Thyroid gland (tissue), 4 donors: ENCODE data around the gene UTS2R. TPM values are rescaled to one million over a fixed set of nuclear protein-coding genes. Genes with fewer than 3 reads are reported as not detected.
A peak's percentile ranks its signal among the peaks of the same experiment; 100 is the strongest.

ENCODE experiments used
- DNase-seq, 2 donors: peaks; one replicate each; pipeline ENCODE4 v3.0.0-alpha.2; 2019
- H3K27ac ChIP-seq, 3 donors: fragments of 200-600 bp; sonication (generic); 1 replicate in 2 of 3; 2 replicates in 1 of 3; pipeline ENCODE4 v1.5.1; 2016 to 2019; ENCODE audit warnings: mild to moderate bottlenecking in 1 of 3, moderate library complexity in 1 of 3
- H3K27me3 ChIP-seq: fragments of 200-600 bp; sonication (generic); one replicate; pipeline ENCODE4 v1.5.1; 2019
- H3K36me3 ChIP-seq, 2 donors: fragments of 200-600 bp; sonication (generic); one replicate each; pipeline ENCODE4 v1.5.1; 2016 to 2019
- H3K4me1 ChIP-seq, 2 donors: fragments of 200-600 bp; sonication (generic); one replicate each; pipeline ENCODE4 v1.5.1; 2017 to 2019
- H3K4me3 ChIP-seq, 3 donors: fragments of 200-600 bp; sonication (generic); replicated peaks in 1 of 3; 1 replicate in 2 of 3; 2 replicates in 1 of 3; pipeline ENCODE4 v1.5.1; 2016; ENCODE audit warnings: mild to moderate bottlenecking in 1 of 3
- H3K9me3 ChIP-seq: fragments of 200-600 bp; sonication (generic); one replicate; pipeline ENCODE4 v1.5.1; 2017
- POLR2A ChIP-seq, 2 donors: fragments of 450-650 bp; IDR thresholded peaks; one replicate each; pipeline ENCODE4 v1.6.1; 2017; ENCODE audit warnings: antibody characterized with exemption in 2 of 2, mild to moderate bottlenecking in 2 of 2, moderate library complexity in 1 of 2
- WGBS, 2 donors: methylation state at CpG; one replicate each; pipeline ENCODE4 v1.1.5; 2017; 5-methylcytosine and 5-hydroxymethylcytosine counted together
- intact Hi-C: fragments of 100-400 bp; cut with DNase I; formaldehyde crosslinking; loops from one replicate; pipeline ENCODE4 v1.15.1; 2023
- small RNA-seq: library from RNA; depleted of rRNA; stranded (forward); fragments of <200 nt; gene quantifications from one replicate; pipeline ENCODE3, GENCODE V24; 2016
- total RNA-seq, 4 donors: library from RNA; depleted of rRNA; stranded (reverse); fragments of >200 nt; gene quantifications; one replicate each; pipeline ENCODE4 v1.2.3, GENCODE V29; 2016
- TF ChIP-seq, protein P1 (sequence below), 6 experiments: fragments of 200-600 bp in 3 of 6; fragments of 450-650 bp in 3 of 6; sonication (generic) in 3 of 6; IDR thresholded peaks; one replicate each; pipeline ENCODE4 v1.5.1; 2016 to 2019; ENCODE audit warnings: antibody characterized with exemption in 6 of 6, mild to moderate bottlenecking in 2 of 6, inconsistent platforms in 1 of 6, moderate library complexity in 1 of 6

Gene UTS2R
- total RNA-seq, 4 donors from 2014 or later, result 0.22 to 6.6 (median 3.9) TPM

DNA sequence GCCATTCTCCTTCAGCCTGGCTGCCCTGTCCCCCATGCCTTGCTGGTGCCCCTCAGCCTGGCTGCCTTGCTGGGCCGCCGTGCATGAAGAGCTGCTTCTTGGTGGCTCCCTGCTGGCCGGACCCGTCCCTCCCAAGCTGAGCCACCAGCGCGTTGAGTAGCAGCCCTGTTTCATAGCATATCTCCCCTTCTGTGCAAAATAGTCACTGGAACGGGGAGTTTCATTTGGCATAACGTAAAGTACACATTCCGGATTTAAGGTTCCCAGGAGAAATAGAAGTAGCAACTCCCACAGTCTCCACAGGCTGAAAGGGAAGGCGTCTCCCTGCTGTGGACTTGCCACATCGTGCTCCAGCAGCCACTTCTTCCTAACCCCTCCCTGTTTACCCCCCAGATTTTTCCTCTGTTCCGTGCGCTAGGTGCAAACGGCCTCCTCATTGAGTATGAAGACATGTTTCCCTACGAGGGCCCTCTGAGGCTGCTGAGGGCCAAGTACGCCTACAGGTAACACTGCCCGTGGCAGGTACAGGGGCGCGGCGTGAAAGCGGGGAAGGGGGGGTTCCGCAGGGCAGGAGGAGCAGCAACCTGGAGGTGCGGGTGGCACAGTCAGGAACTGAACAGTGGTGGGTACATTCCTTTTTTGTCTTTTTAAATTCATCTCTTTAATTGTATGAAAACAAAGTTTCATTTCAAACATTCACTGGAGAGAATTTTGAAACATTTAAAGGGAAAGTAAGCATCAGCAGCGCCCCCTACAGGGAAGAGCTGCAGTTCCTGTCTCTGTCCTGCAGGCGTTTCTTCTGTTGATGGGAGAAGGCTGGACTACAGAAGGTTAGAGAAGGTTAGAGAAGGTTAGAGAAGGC, 52.7 kb downstream of the UTS2R start:
- intact Hi-C loops, result no loop called here
- Histone ChIP-seq H3K4me1 (peaks cover under 1 to 3% of the 10 kb centered on the region in 2 donors), H3K27ac (no peak overlapping the region), H3K9me3 (no peaks in the 10 kb centered on the region), H3K36me3 (no peaks in the 10 kb centered on the region), H3K4me3 (no peak overlapping the region), H3K27me3 (no peaks in the 10 kb centered on the region)
- peak; percentile 42 to 58 for DNase-seq
- 79 to 85% methylated on average over 25 of the region's 25 CpGs for WGBS, 2 donors
- no peak for TF ChIP-seq POLR2A (IDR thresholded peaks at IDR 0.05)
- TF ChIP-seq, protein P1, sequence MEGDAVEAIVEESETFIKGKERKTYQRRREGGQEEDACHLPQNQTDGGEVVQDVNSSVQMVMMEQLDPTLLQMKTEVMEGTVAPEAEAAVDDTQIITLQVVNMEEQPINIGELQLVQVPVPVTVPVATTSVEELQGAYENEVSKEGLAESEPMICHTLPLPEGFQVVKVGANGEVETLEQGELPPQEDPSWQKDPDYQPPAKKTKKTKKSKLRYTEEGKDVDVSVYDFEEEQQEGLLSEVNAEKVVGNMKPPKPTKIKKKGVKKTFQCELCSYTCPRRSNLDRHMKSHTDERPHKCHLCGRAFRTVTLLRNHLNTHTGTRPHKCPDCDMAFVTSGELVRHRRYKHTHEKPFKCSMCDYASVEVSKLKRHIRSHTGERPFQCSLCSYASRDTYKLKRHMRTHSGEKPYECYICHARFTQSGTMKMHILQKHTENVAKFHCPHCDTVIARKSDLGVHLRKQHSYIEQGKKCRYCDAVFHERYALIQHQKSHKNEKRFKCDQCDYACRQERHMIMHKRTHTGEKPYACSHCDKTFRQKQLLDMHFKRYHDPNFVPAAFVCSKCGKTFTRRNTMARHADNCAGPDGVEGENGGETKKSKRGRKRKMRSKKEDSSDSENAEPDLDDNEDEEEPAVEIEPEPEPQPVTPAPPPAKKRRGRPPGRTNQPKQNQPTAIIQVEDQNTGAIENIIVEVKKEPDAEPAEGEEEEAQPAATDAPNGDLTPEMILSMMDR (IDR thresholded peaks at IDR 0.05), result peak; percentile 26 to 63 (median 57)

DNA sequence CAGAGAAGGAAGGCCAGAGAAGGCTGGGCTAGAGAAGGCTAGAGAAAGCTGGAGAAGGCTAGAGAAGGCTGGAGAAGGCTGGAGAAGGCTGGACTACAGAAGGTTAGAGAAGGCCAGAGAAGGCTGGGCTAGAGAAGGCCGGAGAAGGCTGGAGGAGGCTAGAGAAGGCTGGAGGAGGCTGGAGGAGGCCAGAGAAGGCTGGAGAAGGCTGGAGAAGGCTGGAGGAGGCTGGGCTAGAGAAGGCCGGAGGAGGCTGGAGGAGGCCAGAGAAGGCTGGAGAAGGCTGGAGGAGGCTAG, 53.2 kb downstream of the UTS2R start:
- H3K9me3 ChIP-seq, result no peaks in the 10 kb centered on the region
- no peaks in the 10 kb centered on the region for H3K27me3 ChIP-seq
- DNase-seq, result no peak
- no peak overlapping the region for H3K4me3 ChIP-seq
- no peak overlapping the region for H3K27ac ChIP-seq
- intact Hi-C loops, result no loop called here
- no peaks in the 10 kb centered on the region for H3K36me3 ChIP-seq
- 87 to 90% methylated on average over 2 of the region's 2 CpGs for WGBS, 2 donors
- no peak for TF ChIP-seq POLR2A (IDR thresholded peaks at IDR 0.05)
- TF ChIP-seq, protein P1 (IDR thresholded peaks at IDR 0.05), result peak in 1 of 6 experiments; percentile 2
- H3K4me1 ChIP-seq, result no peaks in the 10 kb centered on the region

Small RNA genes lying within 50 kb of the gene (small RNA-seq; reads per million reads assigned to genes)
- gene RF00019, result not detected

Other genes with a start within 250 kb of the UTS2R start
- gene CCDC57, start 158.9 kb upstream of the UTS2R start, total RNA-seq, result 10 to 100 TPM; 27.1 to 79.9 (median 50.9) TPM
- 10 to 100 TPM; 42.1 to 75.5 (median 44.2) TPM for gene SLC16A3, start 142.7 kb upstream of the UTS2R start, total RNA-seq
- gene CSNK1D, start 98.1 kb upstream of the UTS2R start, total RNA-seq, result 10 to 100 TPM; 47.3 to 91.2 (median 88.7) TPM
- 1 to 10 TPM in 2 of 4 donors, under 1 TPM in 1, not detected in 1; 0.45 to 3.0 (median 2.5) TPM for gene CD7, start 54.2 kb upstream of the UTS2R start, total RNA-seq
- gene SECTM1, start 38.0 kb upstream of the UTS2R start, total RNA-seq, result 10 to 100 TPM in 1 of 4 donors, 1 to 10 TPM in 3; 4.1 to 15.3 (median 5.1) TPM
- gene TEX19, start 12.5 kb upstream of the UTS2R start, total RNA-seq, result under 1 TPM in 1 of 4 donors, not detected in 3; 0.54 TPM
- gene HEXD, start 46.6 kb downstream of the UTS2R start, total RNA-seq, result 10 to 100 TPM; 33.2 to 72.7 (median 40.9) TPM
- 10 to 100 TPM; 46.5 to 57.5 (median 55.1) TPM for gene OGFOD3, start 46.8 kb downstream of the UTS2R start, total RNA-seq
- 10 to 100 TPM; 51.2 to 66.6 (median 53.6) TPM for gene CYBC1, start 79.0 kb downstream of the UTS2R start, total RNA-seq
- 10 to 100 TPM; 47.5 to 69.7 (median 48.7) TPM for gene NARF, start 87.0 kb downstream of the UTS2R start, total RNA-seq
- gene FOXK2, start 148.0 kb downstream of the UTS2R start, total RNA-seq, result 10 to 100 TPM; 30.5 to 43.3 (median 38.8) TPM